NCI-H526 (cell line): ENCODE measurements around the gene ZNF638.

ENCODE experiments used
- DNase-seq, 2 experiments: peaks; one replicate each; lab custom pipeline; 2025; lab: John Stamatoyannopoulos, UW

Gene ZNF638

GRCh38 chr2:71457123-71457915, 125.7 kb downstream of the ZNF638 start:
- DNase-seq: no peak

GRCh38 chr2:71457923-71458322, 126.3 kb downstream of the ZNF638 start:
- no peak for DNase-seq

GRCh38 chr2:71458413-71459083, 127.0 kb downstream of the ZNF638 start:
- DNase-seq: no peak

- DNase-seq: no peak
Measured at GRCh38 chr2:71459084-71459431, 127.5 kb downstream of the ZNF638 start.

- DNase-seq: no peak
Measured at GRCh38 chr2:71460056-71460455, 128.5 kb downstream of the ZNF638 start.

- DNase-seq: peak in 1 of 2 experiments; percentile 17
Measured at GRCh38 chr2:71460595-71461303, 129.2 kb downstream of the ZNF638 start.

- no peak for DNase-seq
Measured at GRCh38 chr2:71461304-71461671, 129.7 kb downstream of the ZNF638 start.

GRCh38 chr2:71462056-71462605, 130.5 kb downstream of the ZNF638 start:
- no peak for DNase-seq

GRCh38 chr2:71462641-71463341, 131.2 kb downstream of the ZNF638 start:
- DNase-seq: no peak

- no peak for DNase-seq
Measured at GRCh38 chr2:71463342-71463654, 131.7 kb downstream of the ZNF638 start.

- no peak for DNase-seq
Measured at GRCh38 chr2:71464389-71464788, 132.8 kb downstream of the ZNF638 start.

- no peak for DNase-seq
Measured at GRCh38 chr2:71465356-71465755, 133.8 kb downstream of the ZNF638 start.

GRCh38 chr2:71465961-71466300, 134.3 kb downstream of the ZNF638 start:
- DNase-seq: no peak

GRCh38 chr2:71466301-71467179, 135.0 kb downstream of the ZNF638 start:
- peak in 1 of 2 experiments; percentile 56 for DNase-seq

GRCh38 chr2:71467180-71467815, 135.7 kb downstream of the ZNF638 start:
- DNase-seq: no peak

- DNase-seq: no peak
Measured at GRCh38 chr2:71468279-71469015, 136.9 kb downstream of the ZNF638 start.

- DNase-seq: no peak
Measured at GRCh38 chr2:71469403-71470398, 138.1 kb downstream of the ZNF638 start.

GRCh38 chr2:71471276-71471675, 139.7 kb downstream of the ZNF638 start:
- DNase-seq: no peak

GRCh38 chr2:71472019-71472418, 140.4 kb downstream of the ZNF638 start:
- no peak for DNase-seq
